ENCODE data around the gene MSI2.

MSI2 gene

DNA sequence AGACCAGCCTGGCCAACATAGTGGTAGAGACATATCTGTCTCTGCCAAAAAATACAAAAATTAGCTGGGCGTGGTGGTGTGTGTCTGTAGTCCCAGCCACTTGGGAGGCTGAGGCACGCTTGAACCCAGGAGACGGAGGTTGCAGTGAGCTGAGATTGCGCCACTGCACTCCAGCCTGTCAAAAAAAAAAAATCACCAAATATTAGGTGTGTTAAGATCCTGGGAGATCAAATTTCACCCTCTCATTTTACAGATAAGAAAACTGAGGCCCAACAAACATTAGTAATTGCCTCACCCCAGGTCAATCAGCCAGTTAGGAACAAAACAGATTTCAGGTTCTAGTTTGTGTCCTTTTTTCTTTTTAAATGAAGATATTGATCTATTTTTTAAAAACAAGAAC is 116.7 kb downstream of the MSI2 start:
- FAIRE-seq: no peak

DNA sequence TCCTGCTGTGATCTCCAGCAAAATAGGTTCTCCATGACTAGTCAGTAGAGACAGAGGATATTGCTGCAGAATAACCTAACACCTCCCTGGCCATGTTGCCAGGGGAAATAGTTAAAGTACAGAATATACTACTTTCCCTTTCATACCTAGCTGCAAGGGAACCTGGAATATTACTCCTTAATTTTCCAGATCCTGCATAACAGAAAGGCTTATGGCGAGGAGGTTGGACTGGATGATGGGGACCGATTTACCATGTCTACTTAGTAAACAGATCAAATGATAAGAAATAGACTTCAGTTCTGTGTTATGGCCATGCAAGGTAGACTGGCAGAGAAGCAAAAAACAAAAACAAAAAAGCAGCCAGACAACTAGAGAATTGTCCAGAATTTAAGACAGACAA is 117.4 kb downstream of the MSI2 start:
- FAIRE-seq: no peak

DNA sequence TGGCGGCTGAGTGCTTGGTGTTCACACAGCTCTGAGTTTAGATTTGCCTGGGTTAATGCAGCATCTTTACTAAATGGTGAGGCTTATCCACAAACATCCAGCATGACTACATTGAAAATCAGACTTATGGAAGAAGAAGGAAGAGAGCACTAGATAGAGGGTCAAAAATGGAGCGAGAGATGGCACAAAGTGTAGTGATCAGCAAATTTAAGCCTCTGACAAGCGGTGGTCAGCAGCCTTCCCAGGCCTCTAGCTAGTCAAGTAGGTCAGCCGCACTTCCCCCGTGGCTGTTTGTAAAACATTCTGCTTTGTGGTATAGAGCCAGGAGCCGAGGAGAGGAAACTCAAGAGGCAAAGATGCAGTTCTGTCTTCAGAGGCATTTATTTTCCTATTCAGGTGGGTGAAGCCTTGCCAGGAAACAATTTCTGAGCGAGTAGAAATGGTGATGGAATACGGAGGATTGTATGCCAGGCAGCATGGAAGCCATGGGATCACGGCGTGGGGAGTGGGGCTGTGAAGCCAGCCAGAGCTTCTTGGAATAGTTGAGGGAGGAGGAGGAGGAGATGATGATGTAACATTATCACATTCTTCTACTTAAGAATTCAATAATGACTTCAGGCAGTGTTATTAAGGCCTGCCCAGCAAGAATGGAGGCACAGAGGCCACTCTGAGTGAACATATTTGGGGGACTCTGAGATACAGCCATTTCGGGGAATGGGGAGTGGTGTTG is 118.9 kb downstream of the MSI2 start:
- no peak for FAIRE-seq

DNA sequence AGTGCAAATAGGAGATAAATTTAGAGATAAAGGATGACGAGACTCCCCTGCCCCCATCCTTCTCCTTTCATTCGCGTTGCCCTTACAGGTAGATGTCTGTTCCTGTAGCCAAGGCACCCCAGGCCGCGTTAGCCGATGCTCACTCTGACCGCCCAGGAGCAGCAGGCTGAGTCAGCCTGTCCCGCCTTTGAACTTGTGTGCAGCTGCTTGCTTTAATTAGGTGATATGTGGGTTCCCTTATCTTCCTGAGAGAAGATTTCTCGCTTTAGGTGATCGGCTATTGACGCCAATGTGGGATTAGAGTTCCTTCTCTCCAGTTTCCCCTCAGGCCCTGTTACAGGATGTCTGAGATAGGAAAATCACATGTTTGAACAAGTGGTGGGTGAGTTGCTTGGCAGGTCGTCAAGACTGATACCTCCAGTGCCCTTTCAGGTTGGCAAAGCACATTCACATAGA is 119.5 kb downstream of the MSI2 start:
- no peak for FAIRE-seq

DNA sequence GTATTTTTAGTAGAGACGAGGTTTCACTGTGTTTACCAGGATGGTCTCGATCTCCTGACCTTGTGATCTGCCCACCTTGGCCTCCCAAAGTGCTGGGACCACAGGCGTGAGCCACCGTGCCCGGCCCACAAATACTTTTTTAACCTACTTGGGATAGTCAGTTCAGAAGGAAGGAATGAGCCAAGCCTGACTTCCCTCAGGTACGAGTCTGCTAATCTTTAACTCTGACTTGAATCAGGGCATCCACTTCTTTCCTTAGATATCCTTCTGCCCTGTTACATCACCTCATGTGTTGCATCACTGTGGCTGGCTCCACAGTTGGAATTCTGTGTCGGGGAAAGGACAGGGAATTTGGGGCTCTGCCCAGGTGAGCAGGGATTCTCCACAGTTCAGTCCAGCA is 120.8 kb downstream of the MSI2 start:
- no peak for FAIRE-seq

DNA sequence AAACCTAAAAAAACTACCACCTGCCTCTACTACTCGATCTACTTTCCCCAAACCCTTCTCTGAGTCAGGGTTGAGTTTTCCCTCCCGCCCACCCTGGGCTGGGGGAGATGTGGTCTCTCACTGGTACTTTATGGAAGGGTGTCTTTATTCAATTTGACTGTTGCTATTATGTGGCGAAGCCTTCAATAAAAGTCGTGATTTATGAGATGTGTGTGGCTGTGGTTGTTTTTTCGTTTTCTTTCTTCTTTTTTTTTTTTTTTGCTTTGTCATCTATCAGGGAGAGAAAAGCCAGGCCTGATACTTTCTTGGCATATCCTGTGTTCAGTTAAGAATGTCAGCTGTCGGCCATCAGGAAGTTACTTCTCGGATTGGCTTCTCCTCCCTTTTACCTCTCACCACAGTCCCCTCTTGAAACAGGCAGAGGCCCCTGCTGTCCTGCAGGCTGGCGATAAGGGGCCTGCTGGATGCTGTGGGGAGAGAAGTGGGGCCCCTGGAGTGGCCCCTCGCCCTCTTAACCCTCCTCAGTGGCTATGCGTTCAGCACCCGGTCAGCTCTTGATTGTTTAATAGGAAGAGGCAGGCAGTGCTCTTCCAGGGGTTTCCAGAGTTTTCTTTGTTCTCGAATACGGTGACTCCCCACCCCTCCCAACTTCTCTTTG is 123.0 kb downstream of the MSI2 start:
- no peak for FAIRE-seq

DNA sequence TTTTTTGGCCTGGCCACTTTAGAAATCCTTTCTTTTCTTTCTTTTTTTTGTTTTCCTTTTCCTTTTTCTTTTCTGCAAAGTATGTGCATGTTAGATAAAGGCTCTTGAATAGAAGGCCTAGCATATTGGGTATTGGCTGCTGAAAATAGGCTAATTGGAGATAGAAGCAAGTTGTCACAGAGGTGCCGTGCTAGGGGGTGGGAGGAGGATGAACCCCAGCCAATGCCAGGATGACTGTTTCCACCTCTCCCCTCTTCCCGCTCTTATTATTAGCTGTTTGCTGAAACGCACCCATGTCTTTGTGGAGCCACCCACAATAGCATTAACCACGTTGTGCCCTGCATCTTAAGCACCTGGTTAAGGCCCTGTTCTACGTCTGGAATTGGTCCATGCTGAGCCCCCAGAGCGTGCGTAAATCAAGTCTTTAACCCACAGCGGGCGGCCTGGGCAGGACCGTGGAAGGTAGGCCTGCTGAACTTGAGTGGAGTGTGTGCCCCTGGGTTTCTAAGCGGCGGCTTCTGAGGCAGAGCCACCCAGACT is 123.6 kb downstream of the MSI2 start:
- FAIRE-seq: no peak

DNA sequence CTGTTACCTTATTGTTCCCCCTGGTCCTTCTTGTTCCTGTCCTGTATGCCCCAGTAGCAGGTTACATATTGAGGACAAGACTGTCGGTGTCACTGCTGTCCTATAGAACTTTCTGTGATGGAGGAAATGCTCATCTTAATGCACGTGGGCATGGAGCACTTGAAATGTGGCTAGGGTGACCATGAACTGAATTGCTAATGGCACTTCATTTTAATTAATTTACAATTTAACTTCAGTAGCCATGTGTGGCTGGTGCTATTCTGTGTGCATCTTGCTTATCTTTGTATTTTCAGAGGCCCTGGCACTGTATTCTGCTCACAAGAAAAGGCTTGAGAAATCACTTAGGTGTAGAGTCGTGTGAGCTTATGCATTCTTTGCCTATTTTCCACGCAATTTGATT is 125.2 kb downstream of the MSI2 start:
- no peak for FAIRE-seq

DNA sequence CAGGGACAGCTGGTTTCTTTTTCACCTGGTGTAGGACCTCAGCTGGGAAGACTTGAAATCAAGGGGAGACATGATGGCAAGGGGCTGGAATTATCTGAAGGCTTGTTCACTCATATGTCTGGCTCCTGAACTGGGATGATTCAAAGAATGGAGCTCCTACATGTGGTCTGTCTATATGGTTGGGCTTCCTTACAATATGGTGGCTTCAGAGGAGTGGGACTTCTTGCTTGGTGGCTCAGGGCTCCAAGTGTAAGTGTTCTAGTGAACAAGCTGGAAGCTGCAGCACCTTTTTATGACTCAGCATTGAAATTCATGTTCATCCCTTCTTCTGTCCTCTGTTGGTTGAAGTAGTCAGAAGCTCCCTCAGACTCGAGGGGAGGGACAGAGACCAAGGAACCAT is 127.9 kb downstream of the MSI2 start:
- FAIRE-seq: no peak

DNA sequence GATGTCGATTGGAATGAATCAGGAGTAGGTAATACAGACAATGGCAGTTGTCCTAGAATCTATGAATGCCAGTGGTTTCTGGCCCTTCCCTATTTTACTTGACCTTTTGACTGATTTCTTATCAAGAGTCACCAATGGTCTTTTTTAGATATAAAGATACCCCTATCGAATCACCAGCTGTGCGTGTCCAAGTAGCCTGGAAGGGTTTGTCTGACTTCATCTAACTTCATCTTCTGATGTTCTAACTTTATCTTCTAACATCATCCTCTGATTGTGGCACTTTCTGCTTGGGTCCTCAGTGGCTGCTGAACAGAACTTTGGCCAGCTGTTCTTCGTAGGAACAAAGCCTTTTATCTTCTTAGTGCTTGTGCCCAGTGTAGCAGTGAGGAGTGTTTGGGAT is 129.7 kb downstream of the MSI2 start:
- FAIRE-seq: no peak

DNA sequence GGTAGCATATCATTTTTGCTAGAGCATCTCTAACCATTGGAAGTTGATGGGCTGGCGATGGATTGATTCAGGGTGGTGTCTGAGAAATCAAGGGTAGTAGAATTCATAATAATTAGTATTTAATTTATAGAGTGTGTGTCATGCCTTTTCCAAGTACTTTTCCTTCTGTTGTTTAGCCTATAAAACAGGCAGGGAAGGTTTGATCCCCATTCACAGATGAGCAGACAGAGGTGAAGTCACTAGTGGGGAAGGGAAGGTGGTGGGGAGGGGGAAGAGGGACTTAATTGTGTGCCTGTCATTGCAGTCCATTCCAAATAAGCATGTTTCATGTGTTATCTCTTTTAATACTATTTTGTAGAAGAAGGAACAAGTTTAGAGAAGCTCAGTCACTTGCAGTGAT is 131.3 kb downstream of the MSI2 start:
- FAIRE-seq: no peak

DNA sequence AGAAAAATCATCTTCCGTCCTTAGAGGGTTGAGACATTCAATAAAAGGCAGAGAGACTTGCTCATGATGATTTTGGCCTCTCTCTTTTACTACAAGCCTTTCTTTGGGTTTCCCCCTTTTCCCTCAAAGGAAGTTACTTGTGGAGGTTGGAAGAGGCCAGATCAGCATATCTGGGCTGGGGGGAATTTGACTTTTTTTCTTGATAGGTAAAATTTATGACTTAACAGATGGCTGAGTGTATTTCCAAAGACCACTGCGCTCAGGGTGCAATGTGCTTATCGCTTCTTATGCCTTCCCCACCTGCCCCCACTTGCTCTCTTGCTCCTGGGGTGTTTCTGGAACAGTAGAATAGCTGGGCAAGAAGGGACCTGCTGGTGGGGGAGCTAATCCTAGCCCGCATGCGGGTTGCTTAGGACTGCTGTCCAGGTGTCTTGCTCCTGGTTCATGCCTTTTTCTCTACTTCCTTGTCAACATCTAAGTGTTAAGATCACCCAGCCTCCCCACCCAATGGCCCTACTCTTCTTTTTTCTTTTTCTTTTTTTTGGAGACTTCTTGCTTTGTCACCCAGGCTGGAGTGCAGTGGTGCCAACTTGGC is 131.9 kb downstream of the MSI2 start:
- no peak for FAIRE-seq

DNA sequence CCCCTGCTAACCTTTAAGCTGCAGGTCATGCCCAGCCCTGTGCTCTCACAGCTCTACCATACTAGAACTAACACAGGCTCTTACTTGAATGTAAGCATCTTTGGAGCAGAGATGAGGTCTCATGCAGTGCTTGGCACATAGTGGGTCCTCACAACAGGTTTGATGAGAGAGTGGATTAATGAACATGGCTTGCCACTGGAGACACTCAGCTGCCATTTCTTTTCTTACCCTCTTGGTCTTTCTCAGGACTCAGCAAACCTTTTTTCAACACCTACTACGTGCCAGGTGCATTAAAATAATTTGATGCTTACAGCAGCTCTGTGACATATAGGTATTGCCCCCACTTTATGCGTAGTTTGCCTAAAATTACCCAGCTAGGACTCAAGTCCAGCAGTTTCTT is 133.2 kb downstream of the MSI2 start:
- FAIRE-seq: no peak

DNA sequence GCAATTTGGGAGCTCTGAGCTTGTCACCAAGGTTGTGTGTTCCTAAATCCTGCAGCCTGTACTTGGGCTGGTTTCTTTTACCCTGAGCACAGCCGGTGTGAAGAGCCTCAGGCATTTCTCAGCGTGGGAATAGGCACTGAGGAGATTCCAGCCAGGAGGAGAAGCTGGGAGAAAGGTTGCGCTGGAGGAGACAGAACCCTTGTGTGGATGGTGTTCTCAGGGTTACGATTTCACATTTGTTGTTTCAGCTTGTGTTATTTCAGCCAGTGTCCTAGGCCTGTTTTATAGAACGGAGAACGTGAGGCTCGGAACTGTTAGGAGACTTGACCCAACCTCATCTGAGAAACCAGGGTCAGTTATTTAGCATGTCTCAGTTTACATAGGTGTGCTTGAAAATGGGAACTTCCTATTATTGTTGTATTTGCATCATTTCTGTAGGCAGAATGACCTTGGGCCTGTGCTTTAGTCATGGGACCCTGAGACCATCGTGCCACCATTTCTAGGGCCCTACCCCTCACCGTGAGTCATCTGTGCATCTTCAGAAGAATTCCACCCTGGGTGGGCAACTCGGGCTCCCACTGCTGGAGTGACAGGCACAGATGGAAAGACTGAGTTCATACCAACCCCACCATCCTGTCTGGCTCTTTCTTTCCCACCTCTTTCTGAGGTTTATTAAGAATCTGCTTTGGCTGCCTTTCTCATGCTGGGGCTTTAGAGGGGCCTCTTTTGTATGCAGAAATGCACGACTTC is 134.9 kb downstream of the MSI2 start:
- no peak for FAIRE-seq

DNA sequence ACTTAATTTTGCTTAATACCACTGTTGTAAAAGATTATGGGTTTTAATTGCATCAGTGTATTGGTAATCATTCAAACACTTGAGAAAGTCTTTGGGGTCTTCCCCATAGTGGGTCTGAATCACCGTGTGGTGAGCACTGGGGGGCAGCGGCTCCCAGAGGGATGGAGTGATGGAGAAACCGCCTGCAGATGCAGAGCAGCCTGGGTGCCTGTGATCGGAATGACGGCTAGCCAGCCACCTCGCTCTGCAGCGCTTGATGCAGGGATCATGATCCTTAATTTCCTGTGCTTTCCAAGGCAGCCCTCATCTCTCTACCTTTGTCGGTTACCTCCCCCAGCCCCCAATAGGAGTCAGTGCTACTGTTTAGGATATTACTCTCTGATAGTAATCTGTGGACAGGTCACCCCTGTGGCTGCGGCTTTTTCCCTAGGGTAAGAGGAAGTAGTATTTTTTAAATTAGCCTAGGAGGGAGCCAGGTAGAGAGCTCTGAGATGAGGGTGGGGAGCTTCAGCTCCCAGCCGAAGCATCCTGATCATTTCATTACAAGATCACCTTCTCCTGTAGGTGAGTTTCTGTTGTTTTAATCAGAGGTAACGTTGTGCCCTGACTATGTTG is 135.6 kb downstream of the MSI2 start:
- FAIRE-seq: no peak

DNA sequence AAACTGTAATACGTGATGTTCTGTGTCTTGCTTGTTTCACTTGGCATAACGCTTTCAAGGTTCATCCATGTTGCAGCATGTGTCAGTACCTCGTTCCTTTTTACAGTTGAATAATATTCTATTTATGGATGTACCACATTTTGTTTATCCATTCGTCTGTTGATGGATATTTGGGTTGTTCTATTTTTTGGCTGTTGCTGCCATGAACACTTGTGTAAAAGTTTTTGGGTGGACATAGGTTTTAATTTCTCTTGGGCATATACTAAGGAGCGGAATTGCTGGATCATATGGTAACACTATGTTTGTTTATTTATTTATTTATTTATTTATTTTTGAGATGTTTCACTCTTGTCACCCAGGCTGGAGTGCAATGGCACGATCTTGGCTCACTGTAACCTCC is 137.0 kb downstream of the MSI2 start:
- FAIRE-seq: no peak

DNA sequence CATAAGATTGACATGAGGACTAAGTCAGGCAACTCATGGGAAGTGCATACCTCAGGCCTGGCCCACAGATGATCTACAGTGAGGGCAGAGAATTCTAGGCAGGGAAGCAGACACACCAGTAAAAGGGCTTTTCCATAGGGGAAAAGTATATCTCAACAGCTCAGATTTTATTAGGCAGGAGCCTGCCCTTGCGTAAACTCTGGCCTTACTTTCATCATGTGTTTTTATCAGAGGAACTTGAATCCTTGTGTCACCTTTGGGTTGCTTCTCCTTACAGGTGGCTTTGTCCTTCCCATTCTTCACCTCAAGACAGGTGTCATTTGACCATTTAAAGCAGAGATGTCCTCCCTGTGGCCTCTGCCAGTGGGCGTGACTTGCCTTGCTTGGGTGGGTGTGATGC is 138.1 kb downstream of the MSI2 start:
- no peak for FAIRE-seq

DNA sequence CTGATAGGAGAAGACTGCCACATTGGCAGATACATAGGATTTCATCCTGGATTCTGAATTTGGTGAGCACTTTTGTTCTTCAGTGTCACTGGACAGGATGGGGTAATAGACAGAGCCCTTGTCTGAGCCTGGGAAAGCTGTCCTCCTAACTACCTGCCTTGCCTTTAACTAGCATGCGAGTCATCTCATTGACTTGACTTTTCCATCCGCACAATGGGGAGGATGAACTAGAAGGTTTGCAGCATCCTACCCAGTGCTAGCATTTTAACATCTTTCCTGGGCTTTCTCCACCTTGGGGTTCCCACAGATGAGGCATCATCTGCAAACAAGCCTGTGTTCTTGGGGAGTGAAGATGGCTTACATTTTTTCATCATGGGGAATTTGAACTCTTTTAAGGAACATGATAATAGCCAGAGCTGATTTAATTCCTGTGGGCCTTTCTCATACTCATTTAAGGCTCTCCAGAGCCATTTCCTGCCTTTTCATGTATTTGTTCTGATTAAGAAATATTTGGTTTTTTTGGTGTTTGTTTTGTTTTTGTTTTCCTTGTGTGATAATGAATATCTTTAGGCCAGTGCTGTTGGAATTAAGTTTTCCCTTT is 139.5 kb downstream of the MSI2 start:
- no peak for FAIRE-seq

DNA sequence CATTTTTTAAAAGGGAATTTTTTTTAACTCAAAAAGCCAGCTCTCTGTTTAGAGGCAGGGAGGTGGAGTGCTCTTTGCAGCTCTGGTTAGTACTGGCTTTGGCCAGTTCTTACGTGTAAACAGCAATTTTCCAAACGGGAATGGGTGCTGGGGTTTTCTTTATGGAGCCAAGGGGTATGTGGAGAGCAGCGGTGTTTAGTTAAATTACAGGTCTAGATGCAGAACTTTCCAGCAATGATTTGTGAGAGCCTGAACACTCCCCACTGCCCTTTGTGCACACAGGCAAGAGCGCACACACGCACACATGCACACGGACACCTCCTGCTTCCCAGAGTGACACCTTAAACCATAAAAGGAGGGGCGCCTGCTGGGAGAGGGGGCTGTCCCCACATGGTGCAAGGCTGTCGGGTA is 140.2 kb downstream of the MSI2 start:
- FAIRE-seq: no peak

DNA sequence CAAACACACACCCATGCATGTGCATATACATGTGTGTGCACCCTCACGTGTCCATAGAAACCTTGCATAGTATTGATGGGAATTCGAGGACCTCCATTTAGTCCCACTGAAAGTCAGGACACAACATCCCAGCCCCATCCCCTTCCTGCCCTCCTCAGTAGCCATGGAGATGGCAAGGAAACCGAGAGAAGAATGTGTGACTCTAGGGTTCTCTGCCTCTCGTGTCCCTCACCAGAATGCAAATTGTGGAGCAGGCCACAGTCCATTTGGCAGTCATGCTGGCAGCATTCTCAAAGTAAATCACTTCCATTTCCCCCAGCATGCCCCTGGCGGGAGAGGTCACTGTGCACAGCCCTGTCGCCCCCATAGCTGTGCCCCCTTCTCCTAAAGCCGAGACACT is 141.1 kb downstream of the MSI2 start:
- no peak for FAIRE-seq

DNA sequence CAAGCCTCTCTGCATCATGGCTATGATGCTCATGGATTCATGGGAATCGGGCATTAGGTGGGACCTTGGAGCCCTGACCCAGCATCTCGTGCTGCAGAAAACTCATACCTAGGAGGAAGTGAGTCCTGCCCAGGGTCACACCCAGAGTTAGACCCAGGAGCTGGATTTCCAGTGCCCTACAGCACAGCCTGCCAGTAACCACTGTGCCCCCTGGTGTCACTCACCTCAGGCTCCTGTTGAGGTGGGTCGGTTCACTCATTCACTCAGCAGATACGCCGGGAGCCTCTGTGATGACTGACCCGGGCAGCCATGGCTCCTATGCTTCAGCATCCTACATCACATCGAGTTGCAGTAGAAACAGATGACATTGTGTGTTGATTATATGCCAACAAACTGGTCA is 143.4 kb downstream of the MSI2 start:
- no peak for FAIRE-seq

DNA sequence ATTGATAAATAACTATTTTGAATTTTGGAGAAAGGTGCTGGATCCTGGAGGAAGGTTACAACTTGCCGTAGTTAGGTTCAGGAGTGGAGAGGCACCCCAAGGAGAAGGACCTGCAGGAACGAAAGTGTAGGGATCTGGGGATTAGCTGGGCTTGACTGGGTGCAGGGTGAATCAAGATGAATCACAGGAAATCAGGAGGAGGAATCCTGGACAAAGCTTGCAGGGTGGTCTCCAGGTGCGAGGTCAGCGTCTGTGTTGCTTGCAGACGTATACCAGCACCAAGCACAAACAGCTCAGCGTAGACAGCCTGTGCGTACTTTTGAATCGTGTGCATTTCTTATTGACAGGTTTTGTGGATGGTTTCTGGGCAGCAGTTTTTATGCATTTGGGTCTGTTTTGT is 144.3 kb downstream of the MSI2 start:
- FAIRE-seq: no peak

Measured in TTC549 (cell line).